Hypothalamus (tissue), 51 donors: ENCODE data around the gene UBE2H.
"Not testable (repeated sequence)": the region's sequence is repeated elsewhere in the genome, so short reads cannot be mapped to it uniquely, and the experiment has no call there.

Source experiments
- DNase-seq, 51 donors: peaks; one replicate each; lab custom pipeline; 2025; lab: John Stamatoyannopoulos, UW

UBE2H gene

DNA sequence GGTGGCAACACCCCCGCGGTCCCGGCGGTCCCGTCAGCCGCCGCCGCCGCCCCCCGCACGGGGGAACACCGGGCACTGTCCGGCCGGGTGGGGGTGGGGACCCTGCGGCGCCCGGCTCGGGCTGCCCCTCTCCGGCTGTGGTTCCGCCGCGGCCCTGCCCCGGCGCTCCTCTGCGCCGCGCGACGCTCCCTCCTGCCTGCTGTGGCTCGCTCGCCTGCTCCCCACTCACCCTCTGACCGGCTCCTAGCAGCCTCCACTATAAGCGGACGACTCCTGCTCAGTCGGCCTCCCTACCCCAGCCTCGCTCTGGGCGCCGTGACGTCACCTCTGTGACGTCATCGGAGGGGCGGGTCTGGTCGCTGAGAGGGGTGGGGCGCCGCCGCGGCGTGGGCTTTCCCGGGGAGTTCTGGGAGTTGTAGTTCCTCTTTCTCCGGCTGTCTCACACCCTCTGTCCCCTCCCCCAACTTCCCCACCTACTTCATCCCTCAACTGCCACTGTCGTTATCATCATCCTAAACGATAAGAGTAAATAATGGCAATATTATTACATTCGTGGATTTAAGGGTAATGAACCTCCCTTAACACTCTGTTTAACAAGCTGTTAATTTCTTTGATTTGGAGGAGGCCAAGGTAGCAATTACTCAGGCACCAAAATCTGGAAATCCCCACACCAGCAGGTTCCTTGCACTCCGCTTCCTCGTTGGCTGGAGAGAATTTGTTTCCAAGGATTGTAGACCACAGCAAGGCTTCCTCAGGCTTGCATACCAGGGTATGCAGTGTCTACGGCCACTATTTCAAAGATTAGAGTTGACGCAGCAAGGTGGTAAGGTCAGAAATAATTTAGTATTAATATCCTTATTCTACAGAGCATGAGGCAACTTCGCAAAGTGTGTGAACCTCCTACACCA, at the start of gene UBE2H:
Gene UBE2H, minus strand, starts transcription at position 308 of the 908 bp plus-strand sequence. CDS start 405 bp downstream, outside the sequence.
- DNase-seq, result peak; percentile 43 to 96 (median 90)

DNA sequence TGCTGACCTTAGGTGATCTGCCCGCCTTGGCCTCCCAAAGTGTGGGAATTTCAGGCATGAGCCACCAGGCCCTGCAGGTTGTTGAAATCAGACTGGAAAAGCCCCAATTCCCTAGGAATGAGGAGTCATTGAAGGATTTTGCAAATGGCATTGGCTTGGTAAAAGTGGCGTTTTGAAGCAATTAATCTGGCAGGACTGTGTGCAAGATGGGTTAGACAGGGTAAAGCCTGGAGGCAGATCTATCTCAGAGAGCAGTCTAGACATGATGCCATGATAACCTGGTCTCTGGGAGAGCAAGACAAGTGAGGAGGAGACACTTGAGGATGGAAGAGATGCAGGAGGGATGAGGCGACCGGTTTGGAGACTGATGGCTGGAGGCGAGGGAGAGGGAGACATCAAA, 45.7 kb upstream of the UBE2H start:
- DNase-seq, result no peak

DNA sequence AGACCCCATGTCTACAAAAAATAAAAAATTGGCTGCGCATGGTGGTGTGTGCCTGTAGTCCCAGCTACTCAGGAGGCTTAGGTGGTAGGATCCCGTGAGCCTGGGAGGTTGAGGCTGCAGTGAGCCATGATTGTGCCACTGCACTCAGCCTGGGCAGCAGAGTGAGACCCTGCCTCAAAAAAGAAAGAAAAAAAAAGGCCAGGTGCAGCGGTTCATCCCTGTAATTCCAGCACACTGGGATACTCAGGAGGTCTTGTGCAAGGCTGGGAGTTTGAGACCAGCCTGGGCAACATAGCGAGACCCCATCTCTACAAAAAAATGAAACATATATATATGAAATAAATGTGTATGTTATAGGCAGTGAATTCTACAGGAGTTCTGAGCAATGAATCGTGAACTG, 44.5 kb upstream of the UBE2H start:
- DNase-seq, result no peak

DNA sequence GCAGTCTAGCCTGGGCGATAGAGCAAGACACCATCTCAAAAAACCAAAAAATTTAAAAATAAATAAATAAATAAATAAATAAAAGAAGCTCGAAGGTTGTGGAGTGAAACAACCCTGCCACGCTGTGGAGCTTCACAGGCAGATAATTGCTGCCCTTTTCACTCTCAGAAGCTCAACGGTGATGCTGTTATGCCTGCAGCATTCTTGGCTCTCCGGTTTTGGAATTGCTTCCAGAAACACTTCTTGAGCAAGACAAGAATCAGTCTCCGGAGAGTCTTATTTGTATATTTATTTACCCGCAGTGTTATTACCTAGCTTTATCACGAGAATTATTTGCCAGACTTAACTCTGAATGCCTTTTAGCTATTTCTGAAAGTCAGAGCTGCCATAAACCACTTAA, 40.5 kb upstream of the UBE2H start:
- peak in 1 of 51 donors; percentile 1 for DNase-seq

DNA sequence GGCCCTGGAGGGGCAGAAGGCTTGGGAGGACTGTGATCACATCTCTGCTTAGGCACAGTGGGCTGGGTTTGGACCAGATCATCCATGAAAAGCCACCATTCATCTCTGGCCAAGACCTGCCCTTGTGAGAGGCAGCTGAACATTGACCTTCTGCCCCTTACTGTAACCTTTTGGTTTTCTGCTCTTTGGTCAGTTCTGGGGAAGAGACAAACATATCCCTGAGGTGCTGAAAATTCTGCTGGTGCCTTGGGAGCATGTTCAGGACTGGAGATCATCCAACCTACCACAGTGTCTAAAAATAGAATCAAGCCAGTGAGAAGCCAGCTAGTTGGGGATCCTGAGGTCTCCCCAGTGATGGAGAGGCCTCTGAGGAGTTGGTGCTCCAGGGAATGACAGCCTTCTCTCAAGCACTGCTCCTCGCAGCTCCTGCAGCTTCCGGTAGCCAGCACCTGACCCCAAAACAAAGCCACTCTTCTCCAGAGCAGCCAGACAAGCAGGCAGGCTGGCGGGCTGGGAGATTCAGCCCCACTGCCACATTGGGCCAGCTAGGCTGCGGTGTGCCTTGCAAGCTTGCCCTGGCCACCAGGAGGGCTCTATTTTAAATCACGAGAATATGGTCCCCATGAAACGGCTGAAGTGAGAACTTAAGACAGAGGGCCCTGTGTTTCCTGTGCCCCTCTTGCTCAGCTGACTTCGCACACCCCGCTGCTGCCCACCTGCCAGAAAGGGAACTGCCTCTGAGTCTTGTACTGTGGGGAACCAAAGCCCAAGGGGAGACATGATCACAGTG, 37.8 kb upstream of the UBE2H start:
- peak in 4 of 51 donors; percentile 2 to 12 (median 4) for DNase-seq

DNA sequence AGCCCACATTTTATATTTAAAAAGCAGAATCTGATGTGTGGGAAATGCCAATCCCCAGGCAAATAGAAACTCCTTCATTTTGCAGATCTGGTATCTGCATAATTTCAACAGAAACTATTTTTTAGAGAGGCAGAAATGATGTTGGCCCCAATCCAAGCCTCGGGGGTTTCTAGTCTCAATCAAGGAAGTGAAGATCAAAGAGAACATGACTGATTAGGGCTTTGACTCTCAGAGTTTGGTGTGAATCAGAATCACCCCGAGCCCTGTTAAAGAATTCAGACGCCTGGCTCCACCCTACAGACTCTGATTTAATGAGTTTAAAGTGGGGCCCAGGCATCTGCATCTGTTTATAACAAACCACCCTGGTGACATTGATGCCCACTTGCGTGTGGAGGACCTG, 36.7 kb upstream of the UBE2H start:
- no peak for DNase-seq

DNA sequence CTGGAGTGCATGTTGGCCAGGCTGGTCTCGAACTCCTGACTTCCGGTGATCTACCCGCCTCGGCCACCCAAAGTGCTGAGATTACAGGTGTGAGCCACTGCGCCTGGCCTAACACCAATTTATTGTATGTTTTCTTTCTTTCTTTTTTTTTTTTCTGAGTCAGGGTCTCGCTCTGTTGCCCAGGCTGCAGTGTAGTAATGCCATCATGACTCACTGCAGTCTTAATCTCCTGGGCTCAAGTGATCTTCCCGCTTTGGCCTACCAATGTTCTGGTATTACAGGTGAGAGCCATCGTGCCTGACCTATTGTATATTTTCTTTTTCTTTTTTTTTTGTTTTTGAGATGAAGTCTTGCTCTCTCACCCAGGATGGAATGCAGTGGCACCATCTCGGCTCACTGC, 33.8 kb upstream of the UBE2H start:
- no peak for DNase-seq

DNA sequence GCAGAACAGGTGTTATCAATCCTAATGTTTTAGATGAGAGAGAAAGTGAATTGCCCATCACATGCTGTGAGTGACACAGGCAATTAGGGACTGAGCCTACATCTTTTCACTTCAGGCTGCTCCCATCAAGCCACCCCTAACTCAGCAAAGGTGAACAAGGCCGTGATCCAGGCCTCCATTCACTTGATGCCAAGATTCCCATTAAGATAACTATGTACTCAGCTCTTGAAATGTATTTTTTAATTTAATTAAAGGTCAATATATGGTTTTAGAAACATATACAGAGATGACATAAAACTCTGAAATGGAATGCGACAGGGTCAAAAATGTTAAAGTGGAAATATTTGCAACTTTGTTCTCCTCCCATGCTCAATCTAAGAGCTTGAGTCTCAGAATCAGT, 27.9 kb upstream of the UBE2H start:
- no peak for DNase-seq

DNA sequence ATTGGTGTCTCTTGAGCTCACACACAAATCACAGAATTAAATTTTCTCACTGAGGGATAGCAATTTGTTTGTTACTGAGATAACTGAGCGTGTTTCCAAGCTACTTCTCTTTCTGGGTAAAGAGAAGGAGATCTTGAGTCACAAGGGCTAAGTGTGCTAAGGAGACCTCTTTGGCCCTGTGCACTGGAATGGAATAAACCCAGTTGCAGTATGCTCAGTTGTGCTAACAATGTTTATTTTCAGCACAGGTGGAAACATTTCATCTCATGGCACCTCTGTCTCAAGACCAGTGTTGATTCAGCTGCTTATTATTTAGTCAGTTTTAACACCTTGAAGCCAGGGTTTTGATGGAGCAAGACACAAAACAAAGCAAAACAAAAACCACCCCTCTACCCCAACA, 22.5 kb upstream of the UBE2H start:
- no peak for DNase-seq

DNA sequence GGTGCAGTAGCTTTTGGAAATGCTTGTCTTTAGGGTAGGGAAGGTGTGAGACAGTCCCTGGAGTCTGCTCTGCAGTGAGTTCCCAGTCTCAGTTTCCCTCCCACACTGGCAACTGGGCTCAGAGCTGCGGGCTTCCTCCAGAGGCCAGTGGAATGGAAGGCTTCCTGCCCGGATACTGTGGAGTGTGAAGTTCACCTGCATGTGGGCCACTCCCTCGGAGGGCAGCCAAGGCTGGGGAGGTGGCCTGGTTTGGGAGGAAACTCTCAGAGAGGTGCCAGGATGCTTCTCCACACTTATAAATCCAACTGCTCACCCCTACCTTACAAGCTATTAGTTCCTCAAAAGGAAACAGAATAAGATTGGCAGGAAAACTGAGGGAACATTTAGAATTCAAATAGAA, 18.1 kb upstream of the UBE2H start:
- DNase-seq, result no peak

DNA sequence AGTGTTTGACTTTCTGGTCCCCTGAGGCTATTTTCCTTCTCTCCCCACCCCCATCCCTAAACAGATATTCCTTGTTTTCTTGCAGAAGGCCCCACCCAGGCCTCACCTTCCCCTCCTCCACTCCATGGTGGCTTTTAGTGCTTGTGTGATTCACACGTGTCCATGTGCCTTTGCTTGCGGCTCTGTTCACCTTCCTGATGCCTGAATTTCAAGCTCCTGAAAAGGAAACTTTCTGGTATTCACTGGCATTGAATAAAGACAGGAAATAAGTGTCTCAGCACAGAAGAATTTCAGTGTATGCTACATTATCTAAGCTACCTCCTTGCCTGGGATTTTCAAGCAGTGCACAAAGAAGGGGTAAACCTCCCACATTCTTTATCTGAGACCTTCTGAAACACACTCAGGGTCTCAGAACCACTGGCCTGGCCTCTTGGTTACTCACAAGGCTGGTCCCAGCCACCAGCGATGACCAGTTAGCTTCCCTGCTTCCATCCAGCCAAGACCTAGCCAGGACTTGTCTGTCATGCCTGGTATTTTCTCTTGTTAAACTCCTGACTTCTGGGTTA, 17.2 kb upstream of the UBE2H start:
- DNase-seq, result no peak

DNA sequence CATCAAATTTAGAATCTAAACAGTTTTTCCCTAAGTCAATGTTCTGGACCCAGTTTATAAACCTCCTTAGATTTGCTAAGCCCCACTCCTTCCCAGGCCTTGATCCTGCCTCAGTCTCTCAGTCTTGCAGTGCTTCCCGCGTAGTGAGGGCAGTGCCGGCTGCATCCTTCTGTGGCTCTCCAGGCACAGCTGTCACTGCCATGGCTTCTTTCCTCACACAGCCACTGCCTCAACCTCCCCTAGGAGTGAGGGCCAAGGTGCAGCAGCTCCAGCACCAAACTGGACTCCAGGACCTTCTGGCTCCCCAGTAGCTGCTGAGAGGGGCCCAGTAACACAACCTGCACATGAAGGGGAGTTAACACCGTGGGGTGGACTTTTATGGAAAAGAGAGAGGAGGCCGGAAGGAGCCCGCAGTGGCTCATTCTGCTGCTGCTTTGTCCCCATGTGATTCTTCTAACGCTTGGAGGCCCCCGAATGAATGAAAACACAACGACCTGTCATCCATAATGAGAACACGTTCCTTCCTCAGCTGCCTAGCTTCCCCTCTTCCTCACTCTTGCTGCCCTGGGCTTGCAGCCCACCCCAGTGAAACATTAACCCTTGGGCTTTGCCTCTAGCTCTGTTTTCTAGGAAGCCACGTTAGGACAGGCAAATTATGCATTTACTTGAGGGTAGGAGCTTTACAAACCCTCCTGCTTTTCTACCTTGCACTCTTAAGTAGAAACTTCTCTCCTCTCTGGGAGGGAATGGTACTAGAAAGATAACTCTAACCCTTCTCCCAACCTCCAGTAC, 16.0 kb upstream of the UBE2H start:
- no peak for DNase-seq

DNA sequence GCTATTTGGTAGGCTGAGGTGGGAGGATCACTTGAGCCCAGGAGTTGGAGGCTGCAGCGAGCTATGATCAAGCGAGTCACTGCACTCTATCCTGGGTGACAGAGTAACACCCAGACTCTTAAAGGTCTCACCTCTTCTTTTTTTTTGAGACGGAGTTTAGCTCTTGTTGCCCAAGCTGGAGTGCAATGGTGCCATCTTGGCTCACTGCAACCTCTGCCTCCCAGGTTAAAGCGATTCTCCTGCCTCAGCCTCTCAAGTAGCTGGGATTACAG, 7.4 kb upstream of the UBE2H start:
- DNase-seq, result not testable (repeated sequence)

DNA sequence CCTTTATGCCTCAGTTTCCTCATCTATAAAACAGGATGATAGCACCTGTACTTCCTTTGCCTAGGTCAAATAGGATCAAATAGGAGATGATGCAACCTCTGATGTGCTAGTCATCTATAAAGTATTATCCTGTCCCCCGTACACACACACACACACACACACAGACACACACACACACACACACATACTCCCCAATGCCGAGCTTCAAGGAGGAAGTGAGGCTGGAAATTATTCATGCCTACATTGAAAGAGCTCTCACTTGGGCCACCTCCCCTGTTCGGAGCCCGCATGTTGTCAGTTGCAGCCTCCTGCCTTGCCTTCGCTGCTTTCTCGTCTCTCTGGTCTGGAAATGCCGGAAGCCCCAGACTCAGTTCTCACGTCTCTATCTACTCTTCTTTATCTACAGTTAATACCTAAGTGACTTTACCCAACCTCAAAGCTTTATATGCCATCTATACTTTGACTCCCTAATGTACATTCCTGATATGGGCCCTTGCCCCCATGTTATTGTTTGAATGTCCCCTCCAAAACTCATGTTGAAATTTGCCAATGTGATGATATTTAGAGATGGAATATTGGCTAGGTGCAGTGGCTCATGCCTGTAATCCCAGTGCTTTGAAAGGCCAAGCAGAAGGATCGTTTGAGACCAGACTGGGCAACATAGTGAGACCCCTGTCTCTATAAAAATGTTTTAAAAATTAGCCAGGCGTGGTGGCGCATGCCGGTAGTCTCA, 6.9 kb upstream of the UBE2H start:
- no peak for DNase-seq

DNA sequence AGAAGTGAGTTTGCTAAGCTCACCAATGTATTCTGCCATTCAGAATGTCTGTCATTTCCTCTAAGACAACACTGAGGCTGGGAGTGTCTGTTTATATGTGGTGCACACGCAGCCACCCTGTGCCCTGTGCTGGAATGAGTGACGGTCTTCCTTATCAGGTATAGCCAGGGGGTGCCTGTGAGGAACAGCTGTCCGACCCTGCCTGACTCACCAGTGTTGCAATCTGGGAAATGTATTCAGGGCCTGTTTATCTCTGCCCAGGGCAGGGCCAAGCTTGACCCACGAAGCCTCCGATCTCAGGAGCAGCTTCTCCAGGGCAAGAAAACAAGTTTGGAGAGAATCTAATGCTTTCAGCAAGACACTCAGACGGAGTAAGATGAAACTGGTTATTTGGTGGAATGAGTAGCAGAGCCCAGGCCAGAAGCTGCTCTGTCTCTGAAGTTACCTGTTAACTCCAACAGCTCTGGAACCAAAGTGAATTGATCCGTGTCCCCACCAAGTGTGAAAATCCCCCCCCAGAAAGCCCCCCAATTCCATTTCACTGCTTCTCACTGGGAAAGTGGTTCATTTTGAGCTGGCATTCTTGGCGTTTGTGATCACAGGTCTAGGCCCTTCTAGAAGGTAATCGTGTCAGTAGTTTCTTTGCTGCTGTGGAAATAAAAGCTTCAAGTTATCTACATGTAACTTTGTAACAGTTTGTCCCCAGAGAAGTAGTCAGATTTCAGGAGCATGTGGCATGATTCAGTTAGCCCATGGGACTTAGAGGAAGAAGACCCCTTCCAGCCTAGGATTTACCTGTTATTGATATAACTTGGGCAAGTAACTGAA, 6.1 kb upstream of the UBE2H start:
- DNase-seq, result peak in 1 of 51 donors; percentile 0

DNA sequence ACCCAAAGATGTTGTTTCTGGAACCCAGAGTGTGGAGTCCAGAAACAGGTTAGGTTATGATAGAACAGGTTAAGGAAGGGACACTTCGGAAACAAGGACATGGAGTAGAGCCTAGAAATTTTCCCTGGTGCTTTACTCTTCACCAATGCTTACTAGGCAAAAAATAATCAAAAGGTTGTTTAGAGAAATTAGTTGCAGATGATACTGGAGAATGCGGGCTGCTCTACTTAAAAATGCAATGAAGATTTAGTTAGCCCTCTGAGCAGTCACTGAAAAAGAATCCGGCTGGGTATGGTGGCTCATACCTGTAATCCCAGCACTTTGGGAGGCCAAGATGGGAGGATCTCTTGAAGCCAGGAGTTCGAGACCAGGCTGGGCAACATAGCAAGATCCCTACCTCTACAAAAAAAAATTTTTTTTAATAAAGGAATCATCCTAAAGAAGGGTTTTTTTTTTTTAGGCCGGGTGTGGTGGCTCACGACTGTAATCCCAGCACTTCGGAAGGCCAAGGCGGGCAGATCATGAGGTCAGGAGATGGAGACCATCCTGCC, 3.3 kb upstream of the UBE2H start:
- no peak for DNase-seq

DNA sequence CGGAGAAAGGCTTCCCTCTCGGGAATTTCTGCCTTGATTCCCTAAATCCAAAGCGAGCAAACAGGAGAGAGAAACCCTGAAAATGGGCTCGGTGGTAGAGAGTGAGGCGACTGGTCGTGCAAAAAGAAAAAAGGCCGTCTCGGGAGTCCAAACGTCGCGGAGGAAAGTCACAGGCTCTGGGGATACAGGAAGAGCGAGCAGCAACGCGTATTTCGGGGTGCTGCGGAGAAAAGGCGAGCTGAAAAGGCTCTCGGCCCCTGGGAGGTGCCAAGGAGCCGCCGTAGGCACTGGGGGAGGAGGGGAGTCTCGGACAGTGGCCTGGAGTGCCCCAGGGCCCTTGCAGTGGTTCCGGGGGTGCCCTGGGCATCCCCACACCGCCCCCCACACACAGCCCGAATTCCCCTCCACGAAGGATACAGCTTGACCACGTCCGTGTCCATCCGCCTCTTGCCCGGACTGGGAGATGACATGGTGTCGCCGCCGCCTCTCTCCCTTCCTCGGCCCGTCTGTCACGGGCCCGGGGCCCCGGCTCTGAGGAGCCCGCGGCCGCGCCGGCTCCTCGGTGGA, 591 bp downstream of the UBE2H start:
- peak in 44 of 51 donors; percentile 15 to 81 (median 54) for DNase-seq
